Measurements from ENCODE around the gene ELL. TPM values are rescaled to one million over a fixed set of nuclear protein-coding genes. Genes with fewer than 3 reads are reported as not detected.

The ELL gene
- total RNA-seq, 1 donor from 2014 or later = 8.4 TPM

- ATAC-seq (no peak), DNase-seq (ENCODE audit: missing footprints) (no peak)
- intact Hi-C loops (cut with DNase I) = no loop called here
Measured at GRCh38 chr19:18442941-18443340, 78.9 kb downstream of the ELL start.

GRCh38 chr19:18441804-18442788 is 79.8 kb downstream of the ELL start:
- ATAC-seq = no peak
- DNase-seq (ENCODE audit: missing footprints) = no peak
- intact Hi-C loops (cut with DNase I) = no loop called here

- DNase-seq (ENCODE audit: missing footprints) (no peak), ATAC-seq (no peak)
- intact Hi-C loops (cut with DNase I) = no loop called here
Measured at GRCh38 chr19:18440936-18441803, 80.7 kb downstream of the ELL start.

- no peak for ATAC-seq
- intact Hi-C loops (cut with DNase I) = no loop called here
- peak; percentile 70 for DNase-seq (ENCODE audit: missing footprints)
Measured at GRCh38 chr19:18440415-18440877, 81.4 kb downstream of the ELL start.

- intact Hi-C loops (cut with DNase I) = no loop called here
Measured at GRCh38 chr19:18439910-18440237, 82.0 kb downstream of the ELL start.

GRCh38 chr19:18439025-18439909 is 82.6 kb downstream of the ELL start:
- DNase-seq (ENCODE audit: missing footprints) (no peak), ATAC-seq (peak; percentile 0)
- intact Hi-C loops (cut with DNase I) = no loop called here

More at GRCh38 chr19:18439910-18440237, 82.0 kb downstream of the ELL start:
- DNase-seq (ENCODE audit: missing footprints) (no peak), ATAC-seq (no peak)

GRCh38 chr19:18438331-18439024 is 83.4 kb downstream of the ELL start:
- ATAC-seq (peak; percentile 20), DNase-seq (ENCODE audit: missing footprints) (peak; percentile 73)
- intact Hi-C loops (cut with DNase I) = no loop called here

- intact Hi-C loops (cut with DNase I) = no loop called here
- peak; percentile 78 for DNase-seq (ENCODE audit: missing footprints)
- ATAC-seq = peak; percentile 49
Measured at GRCh38 chr19:18437491-18438330, 84.2 kb downstream of the ELL start, which contains the start of gene ISYNA1. ISYNA1 (minus strand) TSS chr19:18438133; CDS start chr19:18437979, 154 bp downstream.

GRCh38 chr19:18436671-18437490 is 85.0 kb downstream of the ELL start:
- peak; percentile 75 for DNase-seq (ENCODE audit: missing footprints)
- ATAC-seq = peak; percentile 37
- intact Hi-C loops (cut with DNase I) = no loop called here

- no peak for ATAC-seq
- peak; percentile 53 for DNase-seq (ENCODE audit: missing footprints)
- intact Hi-C loops (cut with DNase I) = no loop called here
Measured at GRCh38 chr19:18435842-18436670, 85.8 kb downstream of the ELL start.

GRCh38 chr19:18435178-18435841 is 86.6 kb downstream of the ELL start:
- DNase-seq (ENCODE audit: missing footprints) = peak; percentile 72
- no peak for ATAC-seq
- intact Hi-C loops (cut with DNase I) = no loop called here

- intact Hi-C loops (cut with DNase I) = no loop called here
- ATAC-seq = no peak
- no peak for DNase-seq (ENCODE audit: missing footprints)
Measured at GRCh38 chr19:18434411-18435175, 87.3 kb downstream of the ELL start.

GRCh38 chr19:18433735-18434398 is 88.0 kb downstream of the ELL start:
- no peak for DNase-seq (ENCODE audit: missing footprints)
- ATAC-seq = no peak
- intact Hi-C loops (cut with DNase I) = no loop called here

All from Right ventricle myocardium inferior (tissue), 1 donor.